Measurements from ENCODE around the gene FOXRED1.

GRCh38 chr11:126229858-126230540, 39.0 kb upstream of the FOXRED1 start:
- TF ChIP-seq, protein P1, sequence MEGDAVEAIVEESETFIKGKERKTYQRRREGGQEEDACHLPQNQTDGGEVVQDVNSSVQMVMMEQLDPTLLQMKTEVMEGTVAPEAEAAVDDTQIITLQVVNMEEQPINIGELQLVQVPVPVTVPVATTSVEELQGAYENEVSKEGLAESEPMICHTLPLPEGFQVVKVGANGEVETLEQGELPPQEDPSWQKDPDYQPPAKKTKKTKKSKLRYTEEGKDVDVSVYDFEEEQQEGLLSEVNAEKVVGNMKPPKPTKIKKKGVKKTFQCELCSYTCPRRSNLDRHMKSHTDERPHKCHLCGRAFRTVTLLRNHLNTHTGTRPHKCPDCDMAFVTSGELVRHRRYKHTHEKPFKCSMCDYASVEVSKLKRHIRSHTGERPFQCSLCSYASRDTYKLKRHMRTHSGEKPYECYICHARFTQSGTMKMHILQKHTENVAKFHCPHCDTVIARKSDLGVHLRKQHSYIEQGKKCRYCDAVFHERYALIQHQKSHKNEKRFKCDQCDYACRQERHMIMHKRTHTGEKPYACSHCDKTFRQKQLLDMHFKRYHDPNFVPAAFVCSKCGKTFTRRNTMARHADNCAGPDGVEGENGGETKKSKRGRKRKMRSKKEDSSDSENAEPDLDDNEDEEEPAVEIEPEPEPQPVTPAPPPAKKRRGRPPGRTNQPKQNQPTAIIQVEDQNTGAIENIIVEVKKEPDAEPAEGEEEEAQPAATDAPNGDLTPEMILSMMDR (IDR thresholded peaks at IDR 0.05) = no peak
- no peak for TF ChIP-seq EZH2 (IDR thresholded peaks at IDR 0.05; ENCODE audit: borderline replicate concordance, insufficient read depth, low read depth, low read length, poor library complexity, severe bottlenecking)
